Lower leg skin (tissue), 3 donors: Measurements from ENCODE around the gene LDLRAD3.

Experiments
- CTCF ChIP-seq, 3 donors: fragments of 450-650 bp; IDR thresholded peaks; one replicate each; pipeline ENCODE4 v1.5.1; 2016; ENCODE audit warnings: antibody characterized with exemption in 3 of 3, mild to moderate bottlenecking in 3 of 3, moderate library complexity in 2 of 3
- POLR2A ChIP-seq, 2 donors: fragments of 450-650 bp; IDR thresholded peaks; one replicate each; pipeline ENCODE4 v1.6.1; 2016 to 2017; ENCODE audit warnings: antibody characterized with exemption in 2 of 2, mild to moderate bottlenecking in 1 of 2, moderate library complexity in 1 of 2

- TF ChIP-seq POLR2A (IDR thresholded peaks at IDR 0.05) = no peak
- no peak for TF ChIP-seq CTCF (IDR thresholded peaks at IDR 0.05)
These were observed 248.1 kb downstream of the LDLRAD3 start for GRCh38 chr11:36191941-36192340.
